ENCODE results near the gene HNRNPU.

HNRNPU gene

DNA sequence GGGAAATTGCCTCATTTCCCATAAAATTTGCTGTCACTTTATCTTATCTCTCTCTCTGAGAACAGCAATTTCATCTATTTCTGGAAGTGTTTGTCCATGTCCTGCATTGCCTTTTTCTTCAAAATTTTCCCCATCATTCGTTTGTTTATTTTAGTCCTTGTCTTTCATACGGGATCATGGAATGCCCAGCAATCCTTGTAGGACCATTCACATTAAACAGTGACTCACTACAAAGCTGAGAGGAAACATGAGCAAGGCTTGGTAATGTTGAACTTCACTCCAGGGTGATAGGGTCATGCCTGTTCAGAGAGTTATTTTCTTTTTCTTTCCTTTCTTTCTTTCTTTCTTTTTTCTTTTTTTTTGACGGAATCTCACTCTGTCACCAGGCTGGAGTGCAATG, 32.2 kb upstream of the HNRNPU start:
- CTCF ChIA-PET: interaction anchor here (1.5 kb wide), 1 partner anchor 20 kb away, joined by 5 read pairs; no protein-coding TSS in a partner anchor
- Histone ChIP-seq H3K4me3 (ENCODE audit: low read depth, low read length) (no peak overlapping the region), H3K27ac (ENCODE audit: extremely low read depth, low read depth, low read length) (no peak overlapping the region), H3K9me3 (ENCODE audit: control insufficient read depth, insufficient read depth, low read depth, low read length) (no peaks in the 10 kb centered on the region), H3K36me3 (ENCODE audit: control insufficient read depth in 2 of 2, insufficient read depth in 1 of 2, low read length in 2 of 2) (no peaks in the 10 kb centered on the region), H3K4me1 (ENCODE audit: control insufficient read depth, insufficient read depth, low read length) (no peaks in the 10 kb centered on the region)
- no peak for TF ChIP-seq ZNF843 (tag by site-specific recombination; IDR thresholded peaks at IDR 0.05)
- 0 out of 2 replicates have a peak, but pooled peaks have one; percentile 26 for TF ChIP-seq ZNF366 (tag by site-specific recombination; conservative IDR thresholded peaks at IDR 0.05)
- TF ChIP-seq, protein P1, sequence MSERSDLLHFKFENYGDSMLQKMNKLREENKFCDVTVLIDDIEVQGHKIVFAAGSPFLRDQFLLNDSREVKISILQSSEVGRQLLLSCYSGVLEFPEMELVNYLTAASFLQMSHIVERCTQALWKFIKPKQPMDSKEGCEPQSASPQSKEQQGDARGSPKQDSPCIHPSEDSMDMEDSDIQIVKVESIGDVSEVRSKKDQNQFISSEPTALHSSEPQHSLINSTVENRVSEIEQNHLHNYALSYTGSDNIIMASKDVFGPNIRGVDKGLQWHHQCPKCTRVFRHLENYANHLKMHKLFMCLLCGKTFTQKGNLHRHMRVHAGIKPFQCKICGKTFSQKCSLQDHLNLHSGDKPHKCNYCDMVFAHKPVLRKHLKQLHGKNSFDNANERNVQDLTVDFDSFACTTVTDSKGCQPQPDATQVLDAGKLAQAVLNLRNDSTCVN (tag by site-specific recombination; optimal IDR thresholded peaks at IDR 0.05): no peak
- TF ChIP-seq TRIM28 (IDR thresholded peaks at IDR 0.05; ENCODE audit: borderline replicate concordance, low read length): 0 out of 2 replicates have a peak, but pooled peaks have one; percentile 35
- peak; percentile 48 for TF ChIP-seq PRDM1 (tag by site-specific recombination; IDR thresholded peaks at IDR 0.05)
- no peak for TF ChIP-seq BCL11A (tag by site-specific recombination; IDR thresholded peaks at IDR 0.05; ENCODE audit: low read depth)
- TF ChIP-seq ZBTB11 (tag by site-specific recombination; conservative IDR thresholded peaks at IDR 0.05; ENCODE audit: low read depth): no peak
- no peak for TF ChIP-seq PRDM4 (tag by site-specific recombination; IDR thresholded peaks at IDR 0.05)
- TF ChIP-seq KLF8 (tag by site-specific recombination; IDR thresholded peaks at IDR 0.05): no peak
- TF ChIP-seq ZNF530 (tag by site-specific recombination; IDR thresholded peaks at IDR 0.05; ENCODE audit: low read depth): no peak
- TF ChIP-seq ZNF518A (tag by site-specific recombination; conservative IDR thresholded peaks at IDR 0.05; ENCODE audit: low read depth): no peak
- no peak for TF ChIP-seq ZNF24 (tag by site-specific recombination; IDR thresholded peaks at IDR 0.05)
- TF ChIP-seq ZNF335 (tag by site-specific recombination; conservative IDR thresholded peaks at IDR 0.05): peak; percentile 52
- TF ChIP-seq ZBTB48 (tag by site-specific recombination; IDR thresholded peaks at IDR 0.05): no peak
- no peak for TF ChIP-seq ZNF621 (tag by site-specific recombination; IDR thresholded peaks at IDR 0.05)
- POLR2A ChIA-PET: interaction anchor here (0.9 kb wide), 1 partner anchor 73 kb away, joined by 3 read pairs; a partner anchor contains a TSS
